Measurements from ENCODE around the gene LNPEP.
"Not testable (repeated sequence)": the region's sequence is repeated elsewhere in the genome, so short reads cannot be mapped to it uniquely, and the experiment has no call there.

LNPEP gene

DNA sequence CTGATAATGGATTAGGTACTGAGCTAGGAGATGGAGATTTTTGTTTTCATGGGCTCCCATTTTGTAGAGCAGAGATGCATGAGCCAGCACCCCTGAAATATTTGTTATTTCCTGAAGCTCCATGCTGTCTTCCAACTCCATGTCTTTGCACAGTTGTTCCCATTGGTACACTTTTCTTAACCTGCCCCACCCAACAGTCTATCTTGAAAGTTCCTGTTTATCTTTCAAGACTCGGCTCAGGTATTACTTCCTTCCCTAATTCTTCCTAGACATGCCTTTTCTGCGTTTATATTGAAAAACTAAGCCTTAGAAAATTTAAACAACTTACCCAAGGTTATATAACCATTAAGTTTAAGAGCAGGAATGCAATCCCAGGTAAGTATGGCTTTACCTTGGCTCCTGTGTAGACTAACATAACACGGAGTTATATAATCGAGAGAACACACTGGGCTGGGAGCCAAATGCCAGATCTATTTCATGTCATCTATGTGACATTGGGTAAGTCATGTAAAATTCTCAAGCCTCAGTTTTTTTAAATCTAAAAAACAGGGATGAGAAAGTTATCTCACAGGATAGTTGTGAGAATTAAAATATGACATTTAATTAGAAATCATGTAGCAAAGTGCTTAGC lies 139.1 kb downstream of the LNPEP start:
- H3K36me3 ChIP-seq (ENCODE audit: control insufficient read depth, insufficient read depth, low read length): no peaks in the 10 kb centered on the region
- H3K27me3 ChIP-seq (replicated peaks; ENCODE audit: control insufficient read depth, insufficient read depth, low read length): no peaks in the 10 kb centered on the region
- no peak for DNase-seq (ENCODE audit: extremely low read depth, insufficient read length)
- TF ChIP-seq, protein P1, sequence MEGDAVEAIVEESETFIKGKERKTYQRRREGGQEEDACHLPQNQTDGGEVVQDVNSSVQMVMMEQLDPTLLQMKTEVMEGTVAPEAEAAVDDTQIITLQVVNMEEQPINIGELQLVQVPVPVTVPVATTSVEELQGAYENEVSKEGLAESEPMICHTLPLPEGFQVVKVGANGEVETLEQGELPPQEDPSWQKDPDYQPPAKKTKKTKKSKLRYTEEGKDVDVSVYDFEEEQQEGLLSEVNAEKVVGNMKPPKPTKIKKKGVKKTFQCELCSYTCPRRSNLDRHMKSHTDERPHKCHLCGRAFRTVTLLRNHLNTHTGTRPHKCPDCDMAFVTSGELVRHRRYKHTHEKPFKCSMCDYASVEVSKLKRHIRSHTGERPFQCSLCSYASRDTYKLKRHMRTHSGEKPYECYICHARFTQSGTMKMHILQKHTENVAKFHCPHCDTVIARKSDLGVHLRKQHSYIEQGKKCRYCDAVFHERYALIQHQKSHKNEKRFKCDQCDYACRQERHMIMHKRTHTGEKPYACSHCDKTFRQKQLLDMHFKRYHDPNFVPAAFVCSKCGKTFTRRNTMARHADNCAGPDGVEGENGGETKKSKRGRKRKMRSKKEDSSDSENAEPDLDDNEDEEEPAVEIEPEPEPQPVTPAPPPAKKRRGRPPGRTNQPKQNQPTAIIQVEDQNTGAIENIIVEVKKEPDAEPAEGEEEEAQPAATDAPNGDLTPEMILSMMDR (IDR thresholded peaks at IDR 0.05; ENCODE audit: insufficient read depth, low read length, poor library complexity, severe bottlenecking): no peak
- H3K4me3 ChIP-seq (replicated peaks; ENCODE audit: low read depth, low read length): no peak overlapping the region

- no peak for DNase-seq (ENCODE audit: extremely low read depth, insufficient read length)
- Histone ChIP-seq H3K4me3 (replicated peaks; ENCODE audit: low read depth, low read length) (no peak overlapping the region), H3K36me3 (ENCODE audit: control insufficient read depth, insufficient read depth, low read length) (no peaks in the 10 kb centered on the region), H3K27me3 (replicated peaks; ENCODE audit: control insufficient read depth, insufficient read depth, low read length) (no peaks in the 10 kb centered on the region)
- TF ChIP-seq, protein P1 (IDR thresholded peaks at IDR 0.05; ENCODE audit: insufficient read depth, low read length, poor library complexity, severe bottlenecking): no peak
Measured at GRCh38 chr5:97075649-97076048, 139.8 kb downstream of the LNPEP start.

GRCh38 chr5:97076098-97076497 lies 140.2 kb downstream of the LNPEP start:
- H3K27me3 ChIP-seq (replicated peaks; ENCODE audit: control insufficient read depth, insufficient read depth, low read length): no peaks in the 10 kb centered on the region
- H3K4me3 ChIP-seq (replicated peaks; ENCODE audit: low read depth, low read length): no peak overlapping the region
- no peaks in the 10 kb centered on the region for H3K36me3 ChIP-seq (ENCODE audit: control insufficient read depth, insufficient read depth, low read length)
- TF ChIP-seq, protein P1 (IDR thresholded peaks at IDR 0.05; ENCODE audit: insufficient read depth, low read length, poor library complexity, severe bottlenecking): no peak
- DNase-seq (ENCODE audit: extremely low read depth, insufficient read length): no peak

- Histone ChIP-seq H3K27me3 (replicated peaks; ENCODE audit: control insufficient read depth, insufficient read depth, low read length) (no peaks in the 10 kb centered on the region), H3K4me3 (replicated peaks; ENCODE audit: low read depth, low read length) (no peak overlapping the region), H3K36me3 (ENCODE audit: control insufficient read depth, insufficient read depth, low read length) (no peaks in the 10 kb centered on the region)
- no peak for DNase-seq (ENCODE audit: extremely low read depth, insufficient read length)
- TF ChIP-seq, protein P1 (IDR thresholded peaks at IDR 0.05; ENCODE audit: insufficient read depth, low read length, poor library complexity, severe bottlenecking): no peak
Measured at GRCh38 chr5:97077246-97077645, 141.4 kb downstream of the LNPEP start.

GRCh38 chr5:97078958-97079743 lies 143.3 kb downstream of the LNPEP start:
- TF ChIP-seq, protein P1 (IDR thresholded peaks at IDR 0.05; ENCODE audit: insufficient read depth, low read length, poor library complexity, severe bottlenecking): no peak
- H3K36me3 ChIP-seq (ENCODE audit: control insufficient read depth, insufficient read depth, low read length): no peaks in the 10 kb centered on the region
- H3K27me3 ChIP-seq (replicated peaks; ENCODE audit: control insufficient read depth, insufficient read depth, low read length): no peaks in the 10 kb centered on the region
- no peak overlapping the region for H3K4me3 ChIP-seq (replicated peaks; ENCODE audit: low read depth, low read length)
- no peak for DNase-seq (ENCODE audit: extremely low read depth, insufficient read length)

- not testable (repeated sequence) for H3K36me3 ChIP-seq (ENCODE audit: control insufficient read depth, insufficient read depth, low read length); DNase-seq (ENCODE audit: extremely low read depth, insufficient read length); H3K4me3 ChIP-seq (replicated peaks; ENCODE audit: low read depth, low read length); H3K27me3 ChIP-seq (replicated peaks; ENCODE audit: control insufficient read depth, insufficient read depth, low read length)
Measured at GRCh38 chr5:97084782-97085458, 149.0 kb downstream of the LNPEP start.
